ENCODE data around the gene WNT3.

WNT3 gene

GRCh38 chr17:46857600-46857999 is 39.1 kb upstream of the WNT3 start:
- TF ChIP-seq CTCF (conservative IDR thresholded peaks at IDR 0.05) = no peak
- H3K27ac ChIP-seq = no peak overlapping the region

GRCh38 chr17:46854948-46855347 is 36.5 kb upstream of the WNT3 start:
- TF ChIP-seq CTCF (conservative IDR thresholded peaks at IDR 0.05) = no peak
- no peak overlapping the region for H3K27ac ChIP-seq

GRCh38 chr17:46854515-46854914 is 36.0 kb upstream of the WNT3 start:
- no peak for TF ChIP-seq CTCF (conservative IDR thresholded peaks at IDR 0.05)

GRCh38 chr17:46853896-46854444 is 35.5 kb upstream of the WNT3 start:
- H3K27ac ChIP-seq = no peak overlapping the region
- no peak for TF ChIP-seq CTCF (conservative IDR thresholded peaks at IDR 0.05)

More at GRCh38 chr17:46854515-46854914, 36.0 kb upstream of the WNT3 start:
- no peak overlapping the region for H3K27ac ChIP-seq

- peak within 1 kb of the TSS; percentile 21; the same call in 1 of the 2 replicates for H3K27ac ChIP-seq
- TF ChIP-seq CTCF (conservative IDR thresholded peaks at IDR 0.05) = peak; percentile 36; the same call in 1 of the 2 replicates
Measured at GRCh38 chr17:46851029-46851741, 32.7 kb upstream of the WNT3 start, which contains the start of gene WNT9B. Gene WNT9B, plus strand, starts transcription at chr17:46851583. Its CDS starts 56 bp downstream, at chr17:46851639.

- TF ChIP-seq CTCF (conservative IDR thresholded peaks at IDR 0.05) = no peak
- H3K27ac ChIP-seq = 0 out of 2 replicates have a peak overlapping the region, but pooled peaks have one; percentile 21
Measured at GRCh38 chr17:46850688-46851028, 32.2 kb upstream of the WNT3 start.

GRCh38 chr17:46848534-46848933 is 30.0 kb upstream of the WNT3 start:
- no peak overlapping the region for H3K27ac ChIP-seq
- TF ChIP-seq CTCF (conservative IDR thresholded peaks at IDR 0.05) = no peak
